ENCODE measurements around the gene LTC4S.

LTC4S gene

GRCh38 chr5:179840321-179840720, 46.5 kb downstream of the LTC4S start:
- Histone ChIP-seq H3K36me3 (ENCODE audit: insufficient read depth, low read length) (peaks cover 64% of the 10 kb centered on the region), H3K9ac (ENCODE audit: low read length) (no peak overlapping the region), H3K27ac (ENCODE audit: low read depth, low read length, poor library complexity, severe bottlenecking) (no peak overlapping the region), H3K9me2 (ENCODE audit: low read depth, low read length) (no peaks in the 10 kb centered on the region), H3K4me3 (ENCODE audit: low read depth, low read length, poor library complexity, severe bottlenecking) (no peak overlapping the region), H3K9me3 (ENCODE audit: low read length) (peaks cover 3% of the 10 kb centered on the region), H4K20me1 (ENCODE audit: insufficient read depth, low read length) (no peaks in the 10 kb centered on the region), H3K27me3 (ENCODE audit: insufficient read depth, low read length) (no peaks in the 10 kb centered on the region), H3K4me2 (ENCODE audit: low read length) (no peak overlapping the region), H3F3A (ENCODE audit: insufficient read depth, low read length) (no peaks in the 10 kb centered on the region), H2AFZ (ENCODE audit: low read length) (no peak overlapping the region), H3K4me1 (ENCODE audit: insufficient read depth, low read length, severe bottlenecking) (no peaks in the 10 kb centered on the region), H3K79me2 (ENCODE audit: insufficient read depth, low read length) (no peaks in the 10 kb centered on the region)
- TF ChIP-seq CTCF (IDR thresholded peaks at IDR 0.05; ENCODE audit: low read length), result no peak
- TF ChIP-seq EZH2 (IDR thresholded peaks at IDR 0.05; ENCODE audit: borderline replicate concordance, low read length), result no peak

DNA sequence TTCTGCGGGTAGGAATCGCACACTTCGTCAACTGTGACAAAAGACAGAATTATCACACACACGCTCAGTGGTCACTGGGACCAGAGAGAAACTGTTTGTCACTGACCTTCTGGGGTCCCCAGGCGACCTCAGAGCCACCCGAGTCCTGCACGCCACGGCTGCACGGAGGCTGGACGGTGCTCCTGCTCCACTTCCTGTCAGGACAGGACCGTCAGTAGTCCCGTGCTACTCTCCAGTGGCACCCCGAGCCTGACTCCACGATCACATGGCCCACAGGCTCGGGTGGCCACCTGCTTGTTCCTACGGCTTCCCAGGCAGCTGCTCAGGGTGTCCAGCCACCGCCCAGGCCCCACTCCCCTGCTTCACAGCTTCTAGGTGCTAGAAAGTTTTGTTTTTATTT, 47.0 kb downstream of the LTC4S start:
- Histone ChIP-seq H4K20me1 (ENCODE audit: insufficient read depth, low read length) (no peaks in the 10 kb centered on the region), H3K27ac (ENCODE audit: low read depth, low read length, poor library complexity, severe bottlenecking) (no peak overlapping the region), H3K9ac (ENCODE audit: low read length) (no peak overlapping the region), H3K36me3 (ENCODE audit: insufficient read depth, low read length) (peaks cover 65% of the 10 kb centered on the region), H3K9me2 (ENCODE audit: low read depth, low read length) (no peaks in the 10 kb centered on the region), H3K4me3 (ENCODE audit: low read depth, low read length, poor library complexity, severe bottlenecking) (no peak overlapping the region), H3K9me3 (ENCODE audit: low read length) (peaks cover 3% of the 10 kb centered on the region), H3K27me3 (ENCODE audit: insufficient read depth, low read length) (no peaks in the 10 kb centered on the region), H3K79me2 (ENCODE audit: insufficient read depth, low read length) (no peaks in the 10 kb centered on the region), H2AFZ (ENCODE audit: low read length) (no peak overlapping the region), H3K4me2 (ENCODE audit: low read length) (no peak overlapping the region), H3K4me1 (ENCODE audit: insufficient read depth, low read length, severe bottlenecking) (no peaks in the 10 kb centered on the region), H3F3A (ENCODE audit: insufficient read depth, low read length) (no peaks in the 10 kb centered on the region)
- TF ChIP-seq CTCF (IDR thresholded peaks at IDR 0.05; ENCODE audit: low read length) (no peak), EZH2 (IDR thresholded peaks at IDR 0.05; ENCODE audit: borderline replicate concordance, low read length) (no peak)

GRCh38 chr5:179841621-179842020, 47.8 kb downstream of the LTC4S start:
- H3K79me2 ChIP-seq (ENCODE audit: insufficient read depth, low read length), result no peaks in the 10 kb centered on the region
- no peak overlapping the region for H2AFZ ChIP-seq (ENCODE audit: low read length)
- H3K9me3 ChIP-seq (ENCODE audit: low read length), result peaks cover 3% of the 10 kb centered on the region
- no peak overlapping the region for H3K4me2 ChIP-seq (ENCODE audit: low read length)
- H3K9ac ChIP-seq (ENCODE audit: low read length), result no peak overlapping the region
- H3K4me3 ChIP-seq (ENCODE audit: low read depth, low read length, poor library complexity, severe bottlenecking), result no peak overlapping the region
- H3K36me3 ChIP-seq (ENCODE audit: insufficient read depth, low read length), result peaks cover 65% of the 10 kb centered on the region
- H3K9me2 ChIP-seq (ENCODE audit: low read depth, low read length), result no peaks in the 10 kb centered on the region
- H3K27ac ChIP-seq (ENCODE audit: low read depth, low read length, poor library complexity, severe bottlenecking), result no peak overlapping the region
- H3K4me1 ChIP-seq (ENCODE audit: insufficient read depth, low read length, severe bottlenecking), result no peaks in the 10 kb centered on the region
- no peak for TF ChIP-seq CTCF (IDR thresholded peaks at IDR 0.05; ENCODE audit: low read length)
- no peak for TF ChIP-seq EZH2 (IDR thresholded peaks at IDR 0.05; ENCODE audit: borderline replicate concordance, low read length)
- H3F3A ChIP-seq (ENCODE audit: insufficient read depth, low read length), result no peaks in the 10 kb centered on the region
- H4K20me1 ChIP-seq (ENCODE audit: insufficient read depth, low read length), result no peaks in the 10 kb centered on the region
- no peaks in the 10 kb centered on the region for H3K27me3 ChIP-seq (ENCODE audit: insufficient read depth, low read length)

All from OCI-LY1 (cell line).